H1 (cell line): ENCODE data around the gene RASSF9. TPM values are rescaled to one million over a fixed set of nuclear protein-coding genes. Genes with fewer than 3 reads are reported as not detected.

Experiments
- CHD2 ChIP-seq: IDR thresholded peaks from 2 replicates; pipeline ENCODE4 v1.6.1; 2012; ENCODE audit warnings: low read length, improper control_type of control experiment
- FOSL1 ChIP-seq: IDR thresholded peaks from 2 replicates; pipeline ENCODE4 v1.6.1; 2011; ENCODE audit warnings: mild to moderate bottlenecking, low read depth, low read length, moderate library complexity; ENCODE audit not compliant: insufficient read depth
- SIN3A ChIP-seq, 2 experiments: IDR thresholded peaks in 1 of 2; conservative IDR thresholded peaks in 1 of 2; 2 replicates each; pipeline ENCODE4 v1.6.1; 2011 to 2012; ENCODE audit warnings: low read length in 2 of 2, improper control_type of control experiment in 1 of 2, low read depth in 1 of 2, mild to moderate bottlenecking in 1 of 2
- polyA plus RNA-seq, 7 experiments: library from polyadenylated mRNA; depleted of rRNA in 3 of 7; stranded (reverse) in 5 of 7; unstranded in 2 of 7; fragments of >200 nt in 5 of 7; fragments of 200-250 nt in 2 of 7; gene quantifications; 1 replicate in 5 of 7; 2 replicates in 1 of 7; 4 replicates in 1 of 7; pipeline versions ENCODE4 v1.2.1 to v1.2.3, GENCODE V29; 2011 to 2013; ENCODE audit warnings: missing spikeins in 2 of 7, mixed read lengths in 2 of 7
- total RNA-seq: library from RNA; stranded (reverse); fragmentation: NEBNext Ultra II Directional; extraction: Animal tissue kit (Norgen Biotek cat#: 25700); gene quantifications from 2 replicates; pipeline ENCODE4 v1.2.1, GENCODE V29; 2021

The RASSF9 gene
- total and polyA plus RNA-seq, 2 of the 8 experiments (the other 6 are each of a cell fraction or from before 2014, with no cell fraction given), result 0.06 to 0.39 TPM

DNA sequence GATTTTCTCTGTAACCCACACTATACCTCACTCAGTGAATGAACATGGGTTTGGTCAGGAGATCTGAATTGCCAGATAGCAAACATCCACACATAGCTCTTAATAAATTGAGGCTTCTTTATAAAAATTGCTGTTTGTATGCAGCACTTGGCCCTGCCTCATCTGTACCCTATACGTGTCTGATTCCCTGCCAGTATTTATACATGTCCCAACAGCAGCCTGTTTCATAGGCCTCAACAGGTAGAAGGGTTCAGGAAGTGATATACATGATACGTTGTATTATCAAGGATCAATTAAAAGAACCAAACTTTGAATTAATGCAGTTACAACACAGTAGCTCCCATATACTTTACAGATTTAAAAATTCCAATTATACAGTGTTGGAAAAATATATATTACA lies 32.3 kb downstream of the RASSF9 start (continued):
- TF ChIP-seq SIN3A (conservative IDR thresholded peaks at IDR 0.05 in 1 of 2, IDR thresholded peaks at IDR 0.05 in 1 of 2; ENCODE audit: low read depth in 1 of 2, low read length in 2 of 2), result no peak
- no peak for TF ChIP-seq FOSL1
- no peak for TF ChIP-seq CHD2
